Suppressor macrophage treated with lipopolysaccharide for 1 hour (primary cell): ENCODE results near the gene CD276.
"Not testable (repeated sequence)": the region's sequence is repeated elsewhere in the genome, so short reads cannot be mapped to it uniquely, and the experiment has no call there.

Experiments used
- DNase-seq, 3 donors: peaks; one replicate each; pipeline ENCODE4 v3.0.0-alpha.2; 2020 to 2022

CD276 gene

DNA sequence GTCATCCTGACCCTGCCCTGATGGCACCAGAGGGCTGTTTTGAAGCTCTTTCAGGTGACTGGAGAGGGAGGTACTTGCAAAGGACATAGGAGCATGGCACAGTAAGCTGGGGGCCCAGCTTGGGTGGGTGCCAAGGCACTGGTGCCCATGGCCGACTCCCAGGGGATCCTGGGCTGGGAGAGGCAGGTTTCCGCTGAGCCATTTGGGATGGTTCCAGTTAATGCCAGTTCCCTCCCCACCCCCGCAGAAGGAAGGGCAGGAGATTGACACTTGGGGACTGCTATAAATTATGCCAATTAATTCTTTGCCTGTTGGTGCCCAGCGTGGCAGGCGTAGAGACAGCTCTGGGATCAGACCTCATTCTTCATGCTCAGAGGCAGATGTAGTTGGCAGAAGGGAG lies 26.1 kb downstream of the CD276 start:
- no peak for DNase-seq

DNA sequence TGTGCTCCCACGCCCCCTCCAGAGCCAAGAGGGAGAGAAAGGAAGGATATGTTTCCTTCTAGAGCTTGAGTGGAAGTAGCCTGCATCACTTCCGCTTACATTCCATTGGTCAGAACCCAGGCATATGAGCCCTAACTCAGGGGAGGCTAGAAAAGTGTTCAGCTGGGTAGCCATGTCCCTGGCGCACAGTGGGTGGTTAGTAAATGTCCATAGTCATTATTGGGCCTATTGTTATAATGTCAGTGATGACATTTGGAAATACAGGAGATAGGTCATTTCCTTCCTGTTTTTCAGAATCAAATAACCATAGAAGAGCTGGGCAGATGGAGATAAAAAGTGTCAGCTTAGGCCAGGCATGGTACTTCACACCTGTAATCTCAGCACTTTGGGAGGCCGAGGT lies 27.3 kb downstream of the CD276 start:
- peak in 1 of 3 donors; percentile 35 for DNase-seq

DNA sequence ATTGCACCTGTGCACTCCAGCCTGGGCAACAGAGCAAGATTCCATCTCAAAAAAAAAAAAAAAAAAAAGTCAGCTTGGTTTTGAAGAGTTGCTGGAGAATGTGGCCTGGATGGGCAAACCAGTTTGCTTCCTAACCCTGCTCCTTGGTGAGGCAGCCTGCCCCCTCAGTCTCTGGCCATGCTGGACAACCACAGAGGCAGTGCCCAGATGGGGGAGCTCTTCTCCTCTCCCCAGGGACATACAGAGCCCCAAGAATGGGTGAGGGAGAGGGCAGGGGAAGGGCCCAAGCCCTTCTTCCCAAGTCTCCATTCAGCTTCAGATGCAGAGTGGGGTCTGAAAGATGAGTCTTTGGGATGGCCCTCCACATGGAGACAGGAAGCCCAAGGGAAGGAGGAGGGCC lies 27.9 kb downstream of the CD276 start:
- no peak for DNase-seq

DNA sequence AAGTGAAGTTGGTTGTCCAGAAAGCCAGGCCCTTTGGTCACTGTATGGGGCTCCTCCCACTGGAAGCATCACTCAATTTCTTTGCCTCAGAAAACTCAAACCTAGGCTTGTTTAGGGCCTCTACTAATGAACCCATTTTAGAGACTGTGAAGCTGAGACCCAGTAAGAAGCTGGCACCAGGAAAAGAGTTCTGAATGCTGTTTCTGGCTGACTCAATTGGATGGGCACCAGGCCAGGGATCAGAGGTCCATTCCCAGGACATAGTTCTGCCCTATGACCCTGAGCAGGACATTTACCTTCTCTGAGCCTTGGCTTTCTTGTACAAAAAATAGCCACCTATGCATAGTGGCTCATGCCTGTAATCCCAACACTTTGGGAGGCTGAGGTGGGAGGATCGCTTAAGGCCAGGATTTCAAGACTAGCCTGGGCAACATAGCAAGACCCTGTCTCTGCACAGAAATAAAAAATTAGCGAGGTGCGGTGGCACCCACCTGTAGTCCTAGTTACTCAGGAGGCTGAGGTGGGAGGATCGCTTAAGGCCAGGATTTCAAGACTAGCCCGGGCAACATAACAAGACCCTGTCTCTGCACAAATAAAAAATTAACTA lies 30.6 kb downstream of the CD276 start:
- no peak for DNase-seq

DNA sequence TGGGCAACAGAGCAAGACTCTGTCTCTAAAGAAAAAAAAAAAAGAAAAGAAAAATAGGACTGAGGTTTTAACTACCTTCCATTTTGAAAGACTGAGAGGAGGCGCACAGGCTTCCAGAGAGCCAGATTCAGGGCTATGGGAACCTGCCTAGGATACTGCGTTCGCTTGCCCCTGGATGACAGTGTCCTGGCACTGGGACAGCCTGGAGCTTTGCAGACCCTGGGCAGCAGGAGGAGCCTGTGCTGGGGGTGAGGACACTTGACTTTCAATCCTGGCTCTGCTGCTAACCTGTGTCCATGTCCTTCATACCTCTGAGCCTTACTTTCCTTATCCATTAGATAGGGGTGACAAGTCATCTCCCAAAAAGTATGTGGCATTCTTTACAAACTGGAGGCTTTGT lies 31.2 kb downstream of the CD276 start:
- DNase-seq: no peak

DNA sequence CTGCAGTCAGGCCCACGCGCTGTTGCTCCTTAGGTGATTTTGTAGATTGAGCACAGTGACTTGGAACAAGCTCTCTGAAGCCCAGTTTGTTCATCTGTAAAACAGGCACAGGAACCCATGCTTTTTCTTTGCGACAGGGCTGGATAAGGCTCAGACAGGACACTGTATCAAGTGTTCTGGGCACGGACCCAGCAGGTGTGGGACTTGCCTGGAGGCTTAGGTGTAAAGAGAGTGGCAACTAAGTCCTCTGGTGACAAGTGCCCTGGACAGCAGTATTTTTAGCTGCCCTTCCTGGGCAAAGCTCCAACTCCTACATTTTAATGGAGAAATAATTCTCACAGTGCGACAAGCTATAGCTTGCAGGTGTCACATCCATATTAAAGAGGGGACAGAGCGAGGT lies 32.2 kb downstream of the CD276 start:
- no peak for DNase-seq

DNA sequence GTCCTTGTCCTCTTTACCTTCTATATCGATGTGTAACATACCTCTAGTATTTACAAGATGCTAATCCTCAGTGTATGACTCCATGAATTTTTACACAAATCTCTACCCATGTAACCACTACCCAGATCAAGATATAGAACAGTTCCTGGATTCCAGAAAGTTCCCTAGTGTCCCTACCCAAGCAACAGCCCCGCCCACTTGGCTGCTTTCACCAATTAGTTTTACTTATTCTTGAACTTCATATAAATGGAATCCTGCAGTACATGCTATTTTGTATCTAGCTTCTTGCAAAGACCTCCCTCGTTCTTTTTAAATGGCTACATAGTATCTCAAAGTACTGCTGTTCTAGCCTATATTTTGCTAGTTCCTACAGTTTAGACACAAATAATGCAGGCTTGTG lies 33.0 kb downstream of the CD276 start:
- DNase-seq: no peak

DNA sequence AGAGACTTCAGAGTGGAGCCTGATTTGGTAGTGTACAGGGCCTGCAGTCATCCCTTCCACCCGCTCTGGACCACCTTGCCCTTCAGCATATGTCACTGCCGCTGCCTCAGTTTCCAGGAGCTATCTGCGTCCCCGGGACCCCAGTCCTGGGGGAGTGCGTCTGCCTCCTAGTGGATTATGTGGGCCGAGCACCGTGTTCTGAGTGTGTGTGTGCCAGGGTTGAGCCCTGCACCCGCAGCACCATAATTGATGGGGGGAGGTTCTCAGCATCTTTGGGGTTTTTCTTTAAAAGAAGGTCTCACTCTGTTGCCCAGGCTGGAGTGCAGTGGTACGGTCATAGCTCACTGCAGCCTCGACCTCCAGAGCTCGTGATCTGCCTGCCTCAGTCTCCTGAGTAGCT lies 33.6 kb downstream of the CD276 start:
- DNase-seq: no peak

DNA sequence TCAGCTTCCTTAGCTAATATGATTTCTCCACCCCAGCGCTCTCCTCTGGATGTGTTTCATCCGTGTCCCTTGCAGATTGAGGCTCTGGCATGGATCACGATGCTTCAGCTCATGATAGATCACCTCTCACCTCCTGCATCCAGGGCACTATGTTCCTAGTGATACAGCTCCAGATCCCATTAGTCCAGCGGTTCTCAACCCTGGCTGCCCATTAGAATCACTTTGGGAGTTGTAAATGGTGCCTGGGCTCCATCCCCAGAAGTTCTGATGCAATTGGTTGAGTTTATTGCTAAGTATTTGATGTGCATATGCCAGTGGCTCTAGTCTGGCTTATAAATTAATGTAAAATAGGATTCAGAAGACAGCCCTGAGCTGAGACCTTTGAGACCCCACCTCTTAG lies 34.5 kb downstream of the CD276 start:
- no peak for DNase-seq

DNA sequence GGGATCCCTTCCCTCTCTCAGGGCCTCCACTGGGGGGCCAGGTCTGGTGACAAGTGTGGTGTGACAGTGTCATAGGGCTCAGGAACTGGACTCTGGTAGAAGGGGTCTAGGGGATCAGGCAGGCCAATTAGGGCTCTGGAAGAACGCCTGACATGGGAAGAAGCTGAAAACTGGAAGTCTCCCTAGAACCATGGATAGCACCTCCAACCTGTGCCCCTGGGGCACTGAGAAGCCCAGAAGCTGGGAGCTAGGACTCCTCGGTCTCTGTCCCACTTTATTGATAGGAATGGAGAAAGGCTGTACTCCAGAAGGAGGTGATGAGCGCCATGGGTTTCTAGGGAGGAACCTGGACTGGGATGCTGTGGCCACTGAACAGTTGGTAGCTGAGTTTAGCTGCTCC lies 38.2 kb downstream of the CD276 start:
- DNase-seq: no peak

DNA sequence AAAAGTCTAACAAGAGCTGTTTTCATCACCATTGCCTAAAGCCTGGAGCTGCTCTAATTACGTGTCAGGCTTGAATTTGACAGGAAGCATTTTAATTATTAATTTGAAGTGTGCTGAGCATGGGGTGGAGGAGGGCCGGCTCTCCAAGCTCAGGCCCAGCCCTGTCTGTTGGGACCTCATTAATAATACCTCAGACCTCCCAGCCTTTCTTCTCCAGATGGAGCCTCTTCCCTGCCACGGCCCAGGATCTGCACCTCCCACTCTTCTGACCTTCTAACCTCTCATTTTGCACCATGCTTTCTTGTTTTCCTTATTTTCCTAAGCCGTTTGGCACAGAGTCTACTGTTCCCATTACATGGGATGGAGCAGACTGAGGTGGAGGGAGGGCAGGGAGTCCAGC lies 39.0 kb downstream of the CD276 start:
- DNase-seq: no peak

DNA sequence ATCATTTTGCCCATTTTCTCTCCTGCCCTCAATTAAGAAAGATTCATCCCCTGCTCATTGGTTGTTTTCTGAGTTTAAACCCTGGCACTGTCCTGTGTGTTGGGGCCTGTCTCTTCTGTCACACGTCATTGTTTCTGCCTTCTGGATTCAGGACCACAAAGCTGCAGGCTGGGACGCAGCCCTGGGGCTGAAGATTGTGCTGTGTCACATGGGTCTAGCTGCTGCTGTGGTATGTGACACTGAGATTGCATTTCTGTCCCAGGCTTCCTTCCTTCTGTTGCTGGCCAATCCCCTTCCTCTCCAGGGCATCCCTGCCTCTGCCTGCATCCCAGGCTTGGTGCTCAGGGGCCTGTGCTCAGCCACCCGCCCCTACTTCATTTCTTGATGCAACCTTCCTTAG lies 40.0 kb downstream of the CD276 start:
- no peak for DNase-seq

DNA sequence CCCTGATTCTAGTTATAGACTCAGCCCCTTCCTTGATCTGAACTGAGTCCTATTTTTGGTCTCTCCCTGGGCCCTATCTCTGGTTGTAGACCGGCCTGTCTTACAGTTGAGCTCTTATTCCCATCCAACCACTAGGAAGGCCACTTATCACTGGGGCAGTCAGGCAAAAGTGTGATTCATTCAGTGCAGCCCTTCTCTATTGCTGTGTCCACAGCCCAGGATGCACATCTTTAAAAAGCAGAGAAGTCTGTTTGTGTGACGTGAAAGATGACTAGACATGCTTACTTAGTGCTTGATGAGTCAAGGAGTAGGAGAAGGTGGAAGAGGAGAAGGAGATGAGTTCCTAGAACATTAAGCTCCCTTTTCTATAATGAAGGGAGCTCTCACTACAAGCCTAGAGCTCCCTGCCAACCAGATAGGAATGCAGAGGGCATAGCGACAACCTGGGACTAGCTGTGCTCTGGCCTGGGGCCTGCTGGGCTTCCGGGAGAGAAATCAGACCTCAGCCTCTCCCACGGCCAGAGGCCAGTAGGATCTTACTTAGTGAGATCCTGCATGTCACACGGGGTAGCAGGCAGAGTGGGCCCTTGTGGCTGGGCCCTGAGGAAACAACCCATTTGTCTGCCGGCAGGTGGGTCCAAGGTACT lies 43.3 kb downstream of the CD276 start:
- no peak for DNase-seq

DNA sequence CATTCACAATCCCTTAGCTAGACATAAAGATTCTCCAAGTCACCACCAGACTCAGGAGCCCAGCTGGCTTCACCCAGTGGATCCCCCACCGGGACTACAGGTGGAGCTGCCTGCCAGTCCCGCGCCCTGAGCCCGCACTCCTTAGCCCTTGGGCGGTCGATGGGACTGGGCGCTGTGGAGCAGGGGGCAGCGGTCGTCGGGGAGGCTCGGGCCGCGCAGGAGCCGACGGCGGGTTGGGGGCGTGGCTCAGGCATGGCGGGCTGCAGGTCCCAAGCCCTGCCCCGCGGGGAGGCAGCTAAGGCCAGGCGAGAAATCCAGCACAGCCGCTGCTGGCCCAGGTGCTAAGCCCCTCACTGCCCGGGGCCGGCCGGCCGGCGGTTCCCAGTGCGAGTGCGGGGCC lies 47.9 kb downstream of the CD276 start:
- DNase-seq: not testable (repeated sequence)

DNA sequence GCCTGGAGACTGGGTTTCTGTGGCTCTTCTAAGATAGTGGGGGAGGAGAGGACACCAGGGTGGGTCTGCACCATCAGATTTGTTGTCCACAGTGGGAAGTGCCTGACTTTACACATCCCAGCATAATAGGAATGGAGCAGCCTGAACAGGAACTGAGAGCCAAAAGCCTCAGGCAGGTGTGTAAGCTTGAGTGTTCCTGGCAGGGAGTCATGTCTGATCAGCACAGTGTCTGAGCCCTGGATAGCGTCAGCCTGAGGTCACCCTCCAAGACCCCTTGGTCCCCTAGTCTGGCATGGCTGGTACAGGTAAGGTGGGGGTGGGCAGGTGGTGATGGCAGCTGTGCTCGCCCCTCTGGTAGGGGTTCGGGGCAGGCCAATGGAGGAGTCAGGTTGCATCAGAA lies 48.7 kb downstream of the CD276 start:
- no peak for DNase-seq

DNA sequence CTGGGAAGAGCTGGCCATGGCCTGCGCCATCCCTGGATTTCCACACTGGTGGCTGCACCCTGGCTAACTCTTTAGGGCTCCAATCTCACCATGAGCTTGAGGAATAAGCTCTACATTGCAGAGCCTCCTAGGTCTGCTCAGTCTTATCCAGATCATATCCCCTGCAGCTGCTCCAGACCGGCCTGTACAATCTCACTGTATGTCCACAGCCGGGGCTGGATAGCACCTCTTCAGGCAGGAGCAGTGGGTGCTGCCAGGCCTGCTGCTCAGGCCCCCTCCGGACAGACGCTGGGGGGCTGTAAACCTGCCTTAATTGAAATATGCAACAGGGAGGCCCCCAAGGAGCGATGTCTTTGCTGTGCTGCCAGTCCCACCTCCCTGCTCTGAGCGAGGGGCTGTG lies 53.4 kb downstream of the CD276 start:
- no peak for DNase-seq

DNA sequence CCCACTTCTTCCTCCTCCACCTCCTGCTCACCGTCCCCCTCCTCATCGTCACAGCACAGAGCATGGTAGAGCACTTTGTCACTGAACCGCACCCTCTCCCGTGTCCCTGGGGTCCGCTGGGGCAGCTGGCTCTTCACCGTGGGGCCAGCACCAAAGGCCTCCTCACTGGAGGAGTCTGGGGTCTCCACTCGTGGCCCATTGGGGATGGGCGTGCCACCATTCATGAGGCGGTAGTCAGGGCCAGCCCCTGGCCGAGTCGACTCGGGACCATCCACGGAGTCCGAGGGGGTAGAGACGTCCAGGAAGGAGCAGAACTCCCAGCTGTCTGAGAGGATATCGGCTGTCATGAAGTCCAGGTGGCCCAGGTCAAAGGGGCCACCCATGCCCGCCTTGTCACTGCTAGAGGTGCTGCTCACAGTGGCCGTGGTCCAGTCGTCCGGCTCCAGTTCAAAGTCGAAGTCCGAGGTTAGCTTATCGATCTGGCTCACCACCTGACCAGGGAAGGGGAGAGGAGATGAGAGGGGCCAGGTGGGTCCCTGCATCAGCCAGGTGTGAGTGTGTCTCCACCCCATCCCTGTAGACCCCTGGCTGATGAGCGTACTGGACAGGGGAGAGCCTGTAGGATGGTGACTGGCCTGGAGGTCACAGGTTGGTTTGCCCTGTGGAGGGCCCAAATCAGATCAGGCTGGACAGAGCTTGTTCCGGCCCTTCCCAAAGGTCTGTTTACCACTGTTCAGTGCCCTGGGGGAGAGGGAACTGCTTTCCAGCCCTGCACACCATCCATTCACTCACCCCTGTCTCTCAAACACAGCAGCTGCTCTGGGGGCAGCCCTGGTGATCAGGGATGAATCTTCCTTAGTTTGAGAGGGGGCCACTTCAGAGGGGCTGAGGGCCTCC lies 56.2 kb downstream of the CD276 start:
- no peak for DNase-seq

DNA sequence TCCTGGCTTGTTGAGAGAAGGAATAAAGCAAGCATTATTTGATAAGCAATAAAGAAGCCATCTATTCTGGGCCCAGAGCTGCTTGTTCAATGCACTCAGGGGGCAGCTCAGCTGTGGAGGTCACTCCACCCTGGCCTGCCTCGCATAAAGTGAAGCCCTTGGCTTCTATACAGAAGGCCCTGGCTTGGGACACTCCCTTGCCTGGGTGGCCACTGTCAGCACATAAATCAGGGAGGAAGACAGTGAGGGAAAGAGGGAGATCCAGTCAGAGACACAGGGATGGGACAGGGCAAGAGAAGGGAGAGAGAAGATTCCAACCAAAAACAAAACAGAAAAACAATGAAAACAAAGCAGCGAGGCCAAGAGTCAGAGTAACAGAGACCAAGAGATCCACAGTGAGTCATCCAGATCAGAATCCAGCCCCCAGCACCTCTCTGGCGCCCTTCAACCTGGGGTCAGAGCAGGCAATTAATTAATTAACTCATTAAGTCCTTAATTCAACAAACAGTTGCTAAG lies 57.2 kb downstream of the CD276 start:
- DNase-seq: no peak

DNA sequence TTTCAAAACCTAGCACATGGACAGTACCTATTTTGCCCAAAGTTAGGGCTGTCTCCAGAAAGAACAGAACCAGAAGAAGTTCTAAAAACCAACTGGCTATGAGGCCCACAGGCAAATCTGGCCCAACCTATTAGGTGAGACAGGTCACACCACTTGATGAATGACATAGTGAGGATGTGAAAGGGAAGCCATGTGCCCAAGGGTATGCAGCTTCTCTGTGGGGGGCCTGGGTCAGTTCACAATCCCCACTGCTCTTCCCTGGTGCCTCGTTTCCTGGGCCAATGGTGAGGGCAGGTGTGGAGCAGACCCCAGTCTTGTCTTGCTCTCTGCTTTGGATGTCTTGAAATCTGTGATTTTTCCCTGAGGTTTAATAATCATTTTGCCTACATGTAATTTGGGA lies 60.1 kb downstream of the CD276 start:
- no peak for DNase-seq

DNA sequence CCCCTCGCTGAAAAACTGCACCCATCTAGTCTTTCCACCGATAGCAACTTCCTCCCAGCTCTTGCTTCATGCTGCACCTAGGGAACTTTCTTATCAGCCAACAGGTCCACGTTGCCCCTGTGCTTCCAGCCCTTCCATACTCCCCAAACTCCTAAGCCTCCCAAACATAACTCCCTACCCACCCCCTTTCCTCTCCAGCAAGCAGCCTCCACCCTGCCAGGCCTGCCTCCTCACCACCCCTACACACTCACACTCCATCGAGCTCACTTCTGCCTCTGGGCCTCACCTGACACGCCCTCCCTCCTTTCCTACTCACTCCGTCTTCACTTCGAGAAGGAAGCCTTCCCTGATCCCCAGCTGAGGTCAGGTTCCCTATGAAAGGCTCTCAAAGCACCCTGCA lies 60.9 kb downstream of the CD276 start:
- no peak for DNase-seq

DNA sequence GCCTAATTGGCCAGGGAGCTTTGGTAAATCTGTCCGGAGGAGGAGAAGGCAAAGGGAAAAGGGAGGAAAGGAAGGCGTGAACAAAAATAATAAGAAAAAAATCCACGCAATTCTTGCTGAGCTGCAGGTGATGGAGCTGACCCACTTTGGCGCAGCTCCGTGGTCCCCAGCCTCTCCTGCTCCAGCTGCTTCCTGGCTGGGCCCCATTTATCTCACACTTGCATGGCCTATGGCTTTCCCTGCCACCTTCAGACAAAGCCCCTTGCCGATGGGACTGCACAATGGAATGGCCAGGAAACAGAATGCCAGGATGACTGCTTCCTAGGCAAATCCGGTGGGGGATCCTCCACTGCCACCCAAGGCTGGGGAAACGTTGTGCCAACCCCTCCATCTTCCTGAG lies 62.1 kb downstream of the CD276 start:
- no peak for DNase-seq

DNA sequence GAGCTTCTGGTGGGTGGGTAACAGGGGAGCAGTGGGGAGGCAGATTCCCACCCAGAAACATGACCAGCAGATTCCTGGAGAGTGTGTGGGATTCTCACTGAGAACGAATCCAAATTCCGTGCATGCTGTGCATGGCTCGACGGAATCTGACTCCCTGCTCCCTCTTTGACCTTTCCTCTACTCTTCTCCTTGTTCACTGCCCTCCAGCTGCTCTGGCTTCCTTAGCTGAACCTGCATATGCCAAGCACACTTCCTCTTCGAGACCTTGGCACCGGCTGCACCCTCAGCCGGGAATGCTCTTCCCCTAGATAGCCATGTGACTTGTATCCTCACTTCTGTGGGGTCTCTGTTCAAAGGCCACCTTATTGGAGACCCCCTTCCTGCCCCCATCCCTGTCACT lies 62.7 kb downstream of the CD276 start:
- DNase-seq: peak in 1 of 3 donors; percentile 18

DNA sequence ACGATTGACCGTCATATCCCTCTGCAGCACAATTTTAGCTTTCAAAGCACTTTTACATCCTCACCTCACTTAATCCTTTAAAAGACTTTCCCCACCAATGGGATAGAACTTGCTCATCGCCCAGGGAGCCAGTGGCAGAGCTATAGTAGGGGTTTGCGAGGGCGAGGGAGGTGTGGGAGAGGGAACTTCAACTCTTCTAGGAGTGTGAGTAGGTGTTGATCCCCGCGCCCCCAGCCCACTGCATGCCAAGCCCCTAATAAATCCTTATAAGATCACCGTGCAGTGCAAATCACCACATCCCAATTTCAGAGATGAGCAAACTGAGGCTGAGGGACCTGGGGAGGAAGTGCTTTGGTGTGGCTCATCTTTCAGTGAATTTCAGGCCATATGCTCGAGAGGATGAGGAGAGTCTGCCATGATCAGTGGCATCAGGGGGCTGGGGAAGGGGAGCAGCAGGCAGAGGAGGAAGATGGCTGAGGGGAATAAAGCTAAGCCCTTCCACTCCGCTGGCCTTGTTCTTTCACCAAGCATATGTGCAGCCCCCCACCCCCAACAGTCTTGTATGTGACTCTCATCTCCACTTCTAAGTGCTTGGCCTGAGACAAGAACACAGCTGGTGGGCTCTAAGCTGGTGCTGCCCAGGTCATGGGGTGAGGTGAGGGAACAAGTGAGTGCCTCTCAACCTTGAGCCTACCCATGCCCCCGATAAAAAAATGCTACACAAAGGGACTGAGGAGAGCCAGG lies 63.8 kb downstream of the CD276 start:
- DNase-seq: no peak
